Femur (tissue), 1 donor: ENCODE results near the gene FANCE.

Experiments
- DNase-seq: peaks from one replicate; pipeline ENCODE4 v3.0.0-alpha.2; 2017

Gene FANCE

GRCh38 chr6:35468980-35469750 lies 17.0 kb downstream of the FANCE start:
- DNase-seq = no peak

- DNase-seq = no peak
Observed at GRCh38 chr6:35469751-35470662, 17.9 kb downstream of the FANCE start.

GRCh38 chr6:35470663-35471120 lies 18.6 kb downstream of the FANCE start:
- no peak for DNase-seq

GRCh38 chr6:35471836-35472345 lies 19.8 kb downstream of the FANCE start:
- DNase-seq = no peak

GRCh38 chr6:35473075-35473849 lies 21.1 kb downstream of the FANCE start:
- DNase-seq = no peak

GRCh38 chr6:35473850-35474130 lies 21.7 kb downstream of the FANCE start:
- DNase-seq = no peak

- no peak for DNase-seq
Observed at GRCh38 chr6:35474131-35474941, 22.2 kb downstream of the FANCE start.

GRCh38 chr6:35474942-35475570 lies 22.9 kb downstream of the FANCE start:
- DNase-seq = no peak

- no peak for DNase-seq
Observed at GRCh38 chr6:35475573-35475972, 23.4 kb downstream of the FANCE start.

- DNase-seq = no peak
Observed at GRCh38 chr6:35476004-35476403, 23.9 kb downstream of the FANCE start.

GRCh38 chr6:35477028-35477427 lies 24.9 kb downstream of the FANCE start:
- DNase-seq = no peak

- no peak for DNase-seq
Observed at GRCh38 chr6:35477551-35478179, 25.5 kb downstream of the FANCE start.

- no peak for DNase-seq
Observed at GRCh38 chr6:35478259-35478658, 26.1 kb downstream of the FANCE start.

- no peak for DNase-seq
Observed at GRCh38 chr6:35480176-35480575, 28.0 kb downstream of the FANCE start.

GRCh38 chr6:35481226-35481625 lies 29.1 kb downstream of the FANCE start:
- no peak for DNase-seq

GRCh38 chr6:35483062-35483461 lies 30.9 kb downstream of the FANCE start:
- DNase-seq = no peak

- DNase-seq = no peak
Observed at GRCh38 chr6:35483490-35483889, 31.4 kb downstream of the FANCE start.

GRCh38 chr6:35483893-35484645 lies 31.9 kb downstream of the FANCE start:
- no peak for DNase-seq

GRCh38 chr6:35484921-35485392 lies 32.8 kb downstream of the FANCE start:
- no peak for DNase-seq

GRCh38 chr6:35485402-35485877 lies 33.3 kb downstream of the FANCE start:
- DNase-seq = no peak
